ENCODE results near the gene AIFM3.

DNA sequence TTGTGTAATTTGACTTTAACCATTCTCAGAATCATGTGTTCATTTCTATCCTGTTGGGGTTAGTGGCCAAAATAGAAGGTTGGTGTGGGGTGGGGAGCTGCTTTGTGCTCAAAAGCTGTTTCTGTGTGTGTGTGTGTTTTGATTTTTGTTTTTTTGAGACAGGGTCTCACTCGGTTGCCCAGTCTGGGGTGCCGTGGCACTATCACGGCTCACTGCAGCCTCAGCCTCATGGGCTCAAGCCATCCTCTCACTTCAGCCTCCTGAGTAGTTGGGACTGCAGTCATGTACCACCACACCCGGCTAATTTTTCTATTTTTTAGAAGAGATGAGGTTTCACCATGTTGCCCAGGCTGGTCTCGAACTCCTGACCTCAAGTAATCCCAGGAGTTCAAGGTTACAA, 18.1 kb upstream of the AIFM3 start:
- TF ChIP-seq, protein P1, sequence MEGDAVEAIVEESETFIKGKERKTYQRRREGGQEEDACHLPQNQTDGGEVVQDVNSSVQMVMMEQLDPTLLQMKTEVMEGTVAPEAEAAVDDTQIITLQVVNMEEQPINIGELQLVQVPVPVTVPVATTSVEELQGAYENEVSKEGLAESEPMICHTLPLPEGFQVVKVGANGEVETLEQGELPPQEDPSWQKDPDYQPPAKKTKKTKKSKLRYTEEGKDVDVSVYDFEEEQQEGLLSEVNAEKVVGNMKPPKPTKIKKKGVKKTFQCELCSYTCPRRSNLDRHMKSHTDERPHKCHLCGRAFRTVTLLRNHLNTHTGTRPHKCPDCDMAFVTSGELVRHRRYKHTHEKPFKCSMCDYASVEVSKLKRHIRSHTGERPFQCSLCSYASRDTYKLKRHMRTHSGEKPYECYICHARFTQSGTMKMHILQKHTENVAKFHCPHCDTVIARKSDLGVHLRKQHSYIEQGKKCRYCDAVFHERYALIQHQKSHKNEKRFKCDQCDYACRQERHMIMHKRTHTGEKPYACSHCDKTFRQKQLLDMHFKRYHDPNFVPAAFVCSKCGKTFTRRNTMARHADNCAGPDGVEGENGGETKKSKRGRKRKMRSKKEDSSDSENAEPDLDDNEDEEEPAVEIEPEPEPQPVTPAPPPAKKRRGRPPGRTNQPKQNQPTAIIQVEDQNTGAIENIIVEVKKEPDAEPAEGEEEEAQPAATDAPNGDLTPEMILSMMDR (conservative IDR thresholded peaks at IDR 0.05; ENCODE audit: low read length), result no peak
- TF ChIP-seq EZH2phosphoT487 (IDR thresholded peaks at IDR 0.05; ENCODE audit: borderline replicate concordance), result no peak
